HL-60/S4 treated with phorbol 12-myristate 13-acetate at 8.2 ng/mL for 4 days and 3 days (cell line): ENCODE measurements around the gene ZFP36L2.

Experiments used
- in situ Hi-C: fragments of 300-500 bp; cut with MboI; formaldehyde crosslinking; loops from 2 replicates; pipeline ENCODE4 v1.15.0; 2022; ENCODE audit warnings: low sequenced_read_pairs

Gene ZFP36L2

GRCh38 chr2:43210467-43211303, 15.7 kb downstream of the ZFP36L2 start:
- in situ Hi-C loops: no loop called here

GRCh38 chr2:43210125-43210466, 16.3 kb downstream of the ZFP36L2 start:
- in situ Hi-C loops: no loop called here

DNA sequence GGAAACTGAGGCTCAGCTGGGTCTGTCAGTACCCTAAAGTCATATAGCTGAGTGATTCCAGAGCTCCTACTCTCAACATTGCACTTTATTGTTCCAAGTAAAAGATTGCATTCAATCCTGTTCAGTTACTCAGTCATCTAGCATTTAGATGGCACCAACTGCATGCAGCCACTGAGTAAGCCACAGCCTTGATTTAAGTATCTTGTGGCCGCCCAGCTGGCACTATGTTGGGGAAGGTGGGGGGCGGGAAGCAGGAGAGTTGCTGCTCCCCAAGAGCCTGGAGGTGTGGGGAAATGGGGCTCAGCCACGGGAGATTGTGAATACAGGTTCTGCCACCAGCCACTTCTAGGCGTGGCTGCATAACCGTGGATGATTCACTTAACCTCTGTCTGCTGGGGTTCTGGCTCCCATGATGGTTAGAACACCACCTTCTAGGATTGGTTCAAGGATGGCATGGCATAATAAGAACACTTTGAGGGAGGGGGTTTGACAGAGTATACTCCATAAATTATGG, 17.1 kb downstream of the ZFP36L2 start:
- in situ Hi-C loops: no loop called here

DNA sequence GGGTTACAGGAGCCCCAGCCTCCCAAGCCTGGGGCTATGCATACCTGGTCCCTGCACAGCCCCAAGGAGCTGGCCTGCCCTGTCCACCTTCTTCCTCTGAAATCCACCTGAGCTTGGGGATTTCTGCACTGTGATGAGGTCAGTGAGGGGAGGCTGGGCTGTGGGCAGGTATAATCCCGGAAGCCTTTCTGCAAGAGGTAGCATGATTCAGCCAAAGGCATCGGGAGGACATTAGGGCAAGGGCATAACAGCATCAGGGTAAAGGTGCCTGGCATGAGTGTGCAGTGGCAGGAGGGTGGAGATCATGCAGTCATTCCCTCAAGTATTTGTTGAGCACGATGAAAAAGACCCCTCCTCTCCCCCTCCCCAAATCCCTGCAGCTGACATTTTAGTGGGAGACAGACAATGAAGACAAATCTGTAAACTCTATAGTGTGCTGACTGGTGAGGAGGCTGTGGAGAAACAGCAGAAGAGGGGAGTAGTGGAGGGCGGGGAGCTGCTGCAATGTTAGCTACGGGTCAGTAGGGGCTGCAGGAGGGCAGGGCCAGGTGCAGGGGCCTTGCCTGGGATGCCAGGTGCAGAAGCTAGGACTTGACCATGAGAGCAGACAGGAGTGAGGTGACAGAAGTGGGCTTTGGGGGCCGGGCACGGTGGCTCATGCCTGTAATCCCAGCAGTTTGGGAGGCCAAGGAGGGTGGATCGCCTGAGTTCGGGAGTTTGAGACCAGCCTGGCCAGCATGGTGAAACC, 18.7 kb downstream of the ZFP36L2 start:
- in situ Hi-C loops: no loop called here

- in situ Hi-C loops: no loop called here
Measured at GRCh38 chr2:43206602-43207001, 19.8 kb downstream of the ZFP36L2 start.

GRCh38 chr2:43203373-43203772, 23.0 kb downstream of the ZFP36L2 start:
- in situ Hi-C loops: no loop called here

DNA sequence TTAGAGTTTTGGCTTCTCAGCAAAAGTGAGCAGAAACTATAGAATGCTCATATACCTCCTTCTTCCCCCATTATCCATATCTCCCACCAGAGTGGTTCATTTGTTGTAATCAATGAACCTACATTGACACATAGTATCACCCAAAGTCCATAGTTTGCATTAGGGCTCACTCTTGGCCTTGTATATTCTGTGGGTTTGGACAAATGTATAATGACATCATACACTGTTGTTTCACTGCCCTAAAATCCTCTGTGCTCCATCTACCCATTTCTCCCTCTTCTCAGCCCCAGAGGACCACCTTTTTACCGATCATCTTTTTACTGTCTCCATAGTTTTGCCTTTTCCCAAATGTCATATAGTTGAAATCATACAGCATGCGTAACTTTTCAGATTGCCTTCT, 24.1 kb downstream of the ZFP36L2 start:
- in situ Hi-C loops: no loop called here

DNA sequence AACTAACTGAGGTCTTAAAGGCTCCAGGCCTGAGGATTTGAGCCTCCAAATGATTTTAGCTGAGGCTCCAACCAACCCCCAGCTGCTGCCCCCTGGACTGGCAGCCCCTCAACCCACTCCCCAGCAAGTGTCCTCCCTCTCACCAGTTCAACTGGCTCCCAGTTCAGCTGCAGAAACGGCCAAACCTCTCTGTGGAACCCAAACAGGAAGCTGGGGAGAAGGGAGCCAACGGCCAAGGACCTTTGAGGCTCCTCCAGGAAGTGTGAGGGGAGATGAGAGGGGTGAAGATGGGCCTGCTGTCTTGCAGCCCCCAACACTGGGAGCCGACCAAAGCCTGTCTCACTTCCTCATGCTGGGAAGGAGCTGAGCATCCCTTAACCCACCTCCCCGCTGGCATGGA, 24.9 kb downstream of the ZFP36L2 start:
- in situ Hi-C loops: no loop called here

DNA sequence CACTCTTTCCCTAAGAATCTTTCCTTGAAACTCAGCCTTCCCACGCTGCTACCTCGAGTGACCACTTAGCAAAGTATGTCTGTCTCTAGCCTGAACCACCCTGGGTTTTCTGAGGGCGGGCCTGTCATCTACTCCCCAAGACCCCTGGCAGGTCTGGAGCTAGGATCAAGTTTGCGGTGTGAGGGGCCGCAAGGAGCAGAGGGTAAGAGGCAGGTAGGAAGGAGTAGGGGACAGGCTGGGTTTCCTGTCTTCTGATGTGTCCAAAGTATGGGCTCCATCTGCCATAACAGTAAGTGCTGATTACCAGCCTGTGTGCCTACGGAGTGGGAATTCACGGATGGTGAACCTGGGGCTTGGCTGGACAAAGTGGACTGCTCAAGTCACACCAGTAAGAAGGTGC, 25.4 kb downstream of the ZFP36L2 start:
- in situ Hi-C loops: no loop called here

GRCh38 chr2:43199492-43200488, 26.6 kb downstream of the ZFP36L2 start:
- in situ Hi-C loops: no loop called here

- in situ Hi-C loops: no loop called here
Measured at GRCh38 chr2:43198263-43198662, 28.1 kb downstream of the ZFP36L2 start.

DNA sequence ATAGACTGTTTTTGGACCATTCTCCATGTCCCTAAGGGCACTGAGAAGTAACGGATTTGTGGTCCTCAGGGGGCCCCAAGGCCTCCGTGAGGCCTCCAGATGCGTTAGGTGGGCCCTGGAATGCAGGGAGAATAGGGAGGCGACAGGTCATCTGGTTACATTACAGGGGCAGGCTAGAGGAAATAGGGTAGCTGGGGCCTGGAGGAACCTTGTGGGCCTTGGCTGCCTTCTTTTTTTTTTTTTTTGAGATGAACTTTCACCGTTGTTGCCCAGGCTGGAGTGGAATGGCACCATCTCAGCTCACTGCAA, 28.9 kb downstream of the ZFP36L2 start:
- in situ Hi-C loops: no loop called here

- in situ Hi-C loops: no loop called here
Measured at GRCh38 chr2:43196768-43197587, 29.4 kb downstream of the ZFP36L2 start.

GRCh38 chr2:43194121-43194869, 32.1 kb downstream of the ZFP36L2 start:
- in situ Hi-C loops: no loop called here

DNA sequence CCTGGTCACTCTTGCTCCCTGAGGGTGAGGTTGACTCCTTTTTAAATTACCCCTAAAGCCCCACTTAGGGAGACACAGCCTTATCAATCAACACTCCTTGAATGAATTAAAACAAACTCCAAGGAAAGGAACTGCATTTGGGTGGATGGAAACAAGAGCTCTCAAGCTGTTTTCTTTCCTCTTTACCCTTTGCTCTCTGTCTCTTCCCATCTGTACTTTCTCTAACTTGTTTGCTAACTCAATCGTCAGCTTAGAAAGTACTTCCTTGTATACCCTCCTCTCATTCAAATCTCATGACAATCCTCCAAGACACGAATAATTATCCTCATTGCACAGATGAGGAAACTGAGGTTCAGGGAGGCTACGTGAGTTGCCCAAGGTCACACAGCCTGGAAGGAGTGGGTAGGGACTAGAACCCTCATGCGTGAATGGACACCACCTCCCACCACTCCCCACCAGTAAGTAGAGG, 32.7 kb downstream of the ZFP36L2 start:
- in situ Hi-C loops: no loop called here

GRCh38 chr2:43192744-43193651, 33.4 kb downstream of the ZFP36L2 start:
- in situ Hi-C loops: no loop called here

DNA sequence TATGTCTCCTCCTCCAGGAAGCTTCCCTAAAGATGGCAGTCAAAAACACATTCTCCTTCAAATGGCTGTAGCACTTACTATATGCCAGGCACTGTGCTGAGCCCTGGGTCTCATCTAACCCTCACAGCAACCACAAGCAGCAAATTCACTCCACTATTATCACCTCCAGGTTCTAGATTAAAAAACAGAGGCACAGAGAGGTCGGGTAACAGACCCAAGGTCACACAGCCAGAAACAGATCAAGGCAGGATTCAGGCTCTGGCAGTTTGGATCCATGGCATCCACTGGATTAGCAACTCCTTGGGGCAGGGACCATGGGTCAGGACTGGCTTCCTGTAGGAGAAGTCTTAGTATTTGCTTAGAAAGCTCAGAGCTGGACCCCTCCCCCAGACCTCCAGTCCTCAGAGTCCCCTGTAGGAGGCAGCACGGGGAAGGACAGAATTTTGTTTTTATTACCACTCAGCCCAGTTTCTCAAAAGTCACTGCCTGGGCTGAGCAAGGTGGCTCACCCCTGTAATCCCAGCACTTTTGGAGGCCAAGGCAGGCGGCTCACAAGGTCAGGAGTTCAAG, 34.4 kb downstream of the ZFP36L2 start:
- in situ Hi-C loops: no loop called here
